Tibial artery (tissue), 4 donors: ENCODE measurements around the gene MICAL3.

Experiments
- DNase-seq, 2 donors: peaks; one replicate each; pipeline ENCODE4 v3.0.0-alpha.2; 2019
- H3K27ac ChIP-seq, 2 donors: fragments of 200-600 bp; sonication (generic) in 1 of 2; 1 replicate in 1 of 2; 2 replicates in 1 of 2; pipeline ENCODE4 v1.5.1; 2018 to 2019; ENCODE audit warnings: mild to moderate bottlenecking in 1 of 2
- H3K27me3 ChIP-seq, 2 donors: fragments of 200-600 bp; sonication (generic) in 1 of 2; one replicate each; pipeline versions ENCODE4 v1.5.1 to v1.6.0; 2016 to 2019
- H3K36me3 ChIP-seq, 3 donors: fragments of 200-600 bp; sonication (generic) in 2 of 3; one replicate each; pipeline ENCODE4 v1.5.1; 2016 to 2019; ENCODE audit warnings: mild to moderate bottlenecking in 2 of 3
- H3K4me1 ChIP-seq, 4 donors: fragments of 200-600 bp; sonication (generic) in 2 of 4; 1 replicate in 3 of 4; 2 replicates in 1 of 4; pipeline ENCODE4 v1.5.1; 2016 to 2019
- H3K4me3 ChIP-seq, 2 donors: fragments of 200-600 bp; sonication (generic) in 1 of 2; 1 replicate in 1 of 2; 2 replicates in 1 of 2; pipeline ENCODE4 v1.5.1; 2018 to 2019; ENCODE audit warnings: mild to moderate bottlenecking in 2 of 2
- H3K9me3 ChIP-seq, 3 donors: fragments of 200-600 bp; sonication (generic) in 1 of 3; one replicate each; pipeline ENCODE4 v1.5.1; 2016 to 2019
- CTCF ChIP-seq, 2 experiments: fragments of 200-600 bp in 1 of 2; fragments of 450-650 bp in 1 of 2; IDR thresholded peaks; one replicate each; pipeline ENCODE4 v1.5.1; 2017 to 2019; ENCODE audit warnings: antibody characterized with exemption in 2 of 2, mild to moderate bottlenecking in 1 of 2, moderate library complexity in 1 of 2
- intact Hi-C: fragments of 100-400 bp; cut with DNase I; formaldehyde crosslinking; loops from one replicate; pipeline ENCODE4 v1.15.0; 2023; ENCODE audit warnings: low total_unique reads

MICAL3 gene

GRCh38 chr22:17868771-17869170, 155.6 kb downstream of the MICAL3 start:
- H3K36me3 ChIP-seq = peaks cover 60 to 84% (median 74%) of the 10 kb centered on the region in 3 donors
- H3K27ac ChIP-seq = no peak overlapping the region

GRCh38 chr22:17867160-17867785, 157.1 kb downstream of the MICAL3 start:
- TF ChIP-seq CTCF (IDR thresholded peaks at IDR 0.05) = peak in 1 of 2 experiments; percentile 23
- DNase-seq = peak; percentile 55 to 82
- no peak overlapping the region for H3K4me3 ChIP-seq
- H3K4me1 ChIP-seq = peaks cover 0 to 12% (median 1%) of the 10 kb centered on the region in 4 donors
- H3K36me3 ChIP-seq = peaks cover 54 to 76% (median 75%) of the 10 kb centered on the region in 3 donors
- intact Hi-C loops = no loop called here
- H3K9me3 ChIP-seq = no peaks in the 10 kb centered on the region
- H3K27me3 ChIP-seq = no peaks in the 10 kb centered on the region
- H3K27ac ChIP-seq = peak overlapping the region; percentile 52 to 55

More at GRCh38 chr22:17868771-17869170, 155.6 kb downstream of the MICAL3 start:
- Histone ChIP-seq H3K4me1 (peaks cover 0 to 12% (median 1%) of the 10 kb centered on the region in 4 donors), H3K9me3 (no peaks in the 10 kb centered on the region), H3K4me3 (no peak overlapping the region), H3K27me3 (no peaks in the 10 kb centered on the region)
- TF ChIP-seq CTCF (IDR thresholded peaks at IDR 0.05) = no peak
- DNase-seq = no peak
- intact Hi-C loops = no loop called here

DNA sequence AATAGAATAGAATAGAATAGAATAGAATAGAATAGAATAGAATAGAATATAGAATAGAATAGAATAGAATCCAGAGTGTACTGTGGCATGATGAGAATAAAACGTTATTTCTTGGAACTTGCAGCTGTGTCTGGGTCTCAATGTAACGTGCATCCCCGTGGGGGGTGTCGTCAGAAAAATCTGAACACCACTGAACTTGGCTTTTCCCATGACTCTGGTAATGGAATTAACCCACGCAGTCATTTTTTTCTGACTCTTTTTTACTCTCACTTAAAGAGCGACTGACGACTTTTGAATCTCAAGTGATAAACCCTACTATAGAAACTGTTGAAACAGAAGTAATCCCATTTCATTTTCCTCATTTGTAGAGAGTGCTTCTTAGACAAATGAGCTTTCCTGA, 157.7 kb downstream of the MICAL3 start:
- intact Hi-C loops = no loop called here
- no peak overlapping the region for H3K4me3 ChIP-seq
- H3K36me3 ChIP-seq = peaks cover 50 to 75% (median 71%) of the 10 kb centered on the region in 3 donors
- no peaks in the 10 kb centered on the region for H3K27me3 ChIP-seq
- H3K9me3 ChIP-seq = no peaks in the 10 kb centered on the region
- peaks cover 0 to 12% (median 1%) of the 10 kb centered on the region in 4 donors for H3K4me1 ChIP-seq
- peak overlapping the region; percentile 52 to 55 for H3K27ac ChIP-seq
- no peak for DNase-seq
- no peak for TF ChIP-seq CTCF (IDR thresholded peaks at IDR 0.05)

DNA sequence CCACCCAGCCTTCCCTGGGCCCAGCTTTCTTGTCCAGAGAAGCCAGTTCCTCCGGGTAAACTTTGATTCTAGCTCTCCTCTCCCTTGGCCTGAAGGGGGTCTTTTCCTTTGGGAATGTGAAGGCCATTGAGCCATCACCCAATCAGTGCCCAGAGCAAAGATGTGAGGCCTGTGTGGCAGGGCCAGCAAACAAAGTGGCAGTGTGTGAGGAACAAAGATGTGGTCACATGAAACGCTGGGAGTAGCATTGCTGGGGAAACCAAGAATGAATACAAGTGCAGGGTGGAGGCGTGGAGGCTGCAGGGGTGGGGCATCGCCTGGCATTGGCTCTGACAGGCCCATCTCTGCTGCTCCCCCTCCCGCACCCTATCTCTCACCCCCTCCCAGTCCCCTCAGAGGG, 158.2 kb downstream of the MICAL3 start:
- peak overlapping the region in 1 of 2 donors; percentile 35 for H3K27ac ChIP-seq
- H3K4me1 ChIP-seq = peaks cover 0 to 12% (median 1%) of the 10 kb centered on the region in 4 donors
- no peak for DNase-seq
- no peak for TF ChIP-seq CTCF (IDR thresholded peaks at IDR 0.05)
- H3K9me3 ChIP-seq = no peaks in the 10 kb centered on the region
- H3K4me3 ChIP-seq = no peak overlapping the region
- H3K36me3 ChIP-seq = peaks cover 45 to 71% (median 67%) of the 10 kb centered on the region in 3 donors
- H3K27me3 ChIP-seq = no peaks in the 10 kb centered on the region
- intact Hi-C loops = no loop called here

DNA sequence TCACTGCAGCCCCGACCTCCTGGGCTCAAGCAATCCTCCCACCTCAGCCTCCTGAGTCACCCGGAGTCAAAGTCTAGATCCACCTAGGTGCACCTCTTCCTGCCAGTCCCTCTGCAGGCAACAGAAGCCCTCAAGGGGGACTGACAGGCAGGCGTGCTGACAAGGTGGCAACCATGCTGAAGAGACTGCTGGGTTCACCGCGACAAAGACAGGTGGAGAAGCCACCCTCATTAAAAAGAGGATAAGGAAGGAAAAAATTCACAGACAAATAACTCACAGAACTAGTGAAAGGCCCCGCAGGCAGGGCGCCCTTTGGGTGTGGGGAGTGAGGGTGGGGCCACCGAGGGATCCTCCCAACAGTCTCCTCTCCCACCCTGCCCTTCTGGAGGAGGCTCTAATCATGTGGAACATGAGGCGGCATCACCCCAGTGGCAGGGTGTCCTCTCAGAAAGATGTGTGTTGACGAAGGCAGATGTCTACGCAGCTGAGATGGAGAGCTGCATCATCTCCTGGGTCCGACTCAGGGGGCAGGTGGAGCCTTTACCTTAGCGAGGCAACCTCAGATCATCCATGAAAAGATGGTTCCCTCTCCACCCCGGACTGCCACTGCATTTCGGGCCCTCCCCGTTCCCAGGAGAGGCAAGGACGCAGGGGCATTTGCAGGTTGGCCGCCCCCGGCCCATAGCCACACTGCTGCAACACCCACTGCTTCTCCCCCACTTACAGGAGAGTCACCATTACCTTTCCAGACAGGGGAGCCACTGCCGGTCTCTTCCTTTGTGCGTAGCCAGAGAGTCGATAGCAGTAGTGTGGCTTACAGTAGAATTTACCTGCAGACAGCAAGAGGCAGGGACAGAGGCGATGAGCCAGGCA, 158.9 kb downstream of the MICAL3 start:
- Histone ChIP-seq H3K27me3 (no peaks in the 10 kb centered on the region), H3K4me1 (peaks cover 0 to 15% (median 2%) of the 10 kb centered on the region in 4 donors), H3K36me3 (peaks cover 38 to 64% (median 59%) of the 10 kb centered on the region in 3 donors), H3K4me3 (no peak overlapping the region), H3K9me3 (no peaks in the 10 kb centered on the region), H3K27ac (peak overlapping the region in 1 of 2 donors; percentile 35)
- no peak for TF ChIP-seq CTCF (IDR thresholded peaks at IDR 0.05)
- intact Hi-C loops = no loop called here
- DNase-seq = no peak
